Right cardiac atrium (tissue), 5 donors: ENCODE results near the gene LPO. TPM values are rescaled to one million over a fixed set of nuclear protein-coding genes. Genes with fewer than 3 reads are reported as not detected.

Experiments used
- ATAC-seq, 2 donors: fragments of 200-7000 bp; cut with Tn5 transposase; one replicate each; pipeline versions ENCODE4 v1.8.0 to v1.9.1; 2020; ENCODE audit warnings: moderate library complexity in 2 of 2, mild to moderate bottlenecking in 1 of 2
- DNase-seq, 3 donors: peaks; one replicate each; pipeline ENCODE4 v3.0.0-alpha.2; 2020
- H3K27ac ChIP-seq: one replicate; pipeline ENCODE4 v1.5.1; 2013; ENCODE audit warnings: mild to moderate bottlenecking, low read length, control low read depth, moderate library complexity
- H3K27me3 ChIP-seq: one replicate; pipeline ENCODE4 v1.6.1; 2013; ENCODE audit not compliant: control insufficient read depth, insufficient read depth
- H3K4me1 ChIP-seq: one replicate; pipeline ENCODE4 v1.6.1; 2013; ENCODE audit warnings: low read length; ENCODE audit not compliant: control insufficient read depth, insufficient read depth
- H3K4me3 ChIP-seq: one replicate; pipeline ENCODE4 v1.5.1; 2013; ENCODE audit warnings: low read length, control low read depth
- H3K9me3 ChIP-seq: one replicate; pipeline ENCODE4 v1.6.1; 2013; ENCODE audit warnings: low read length; ENCODE audit not compliant: control insufficient read depth
- WGBS: extraction: QIAGEN DNeasy Blood & Tissue Kit; methylation state at CpG from one replicate; pipeline ENCODE4 v1.1.7; 2013; 5-methylcytosine and 5-hydroxymethylcytosine counted together
- intact Hi-C, 4 donors: fragments of 100-400 bp; cut with DNase I; formaldehyde crosslinking; loops; one replicate each; pipeline versions ENCODE4 v1.11.0 to v1.14.0; 2022 to 2023
- polyA plus RNA-seq: library from polyadenylated mRNA; stranded (reverse); fragments of 200-250 nt; gene quantifications from one replicate; pipeline ENCODE4 v1.2.3, GENCODE V29; 2013
- total RNA-seq, 4 donors: library from RNA; stranded (reverse); fragmentation: NEBNext Ultra II Directional; extraction: Animal tissue kit (Norgen Biotek cat#: 25700); gene quantifications; one replicate each; pipeline ENCODE4 v1.2.1, GENCODE V29; 2021
- donor health status: healthy with polysubstance abuse.
- donor health status: DM: no; HTN: yes; CAD: no.
- donor health status: DM: no; HTN: no; CAD: no.
- donor health status: DM: no; HTN: yes; CAD: no; lungs with severe emphysema.
- donor health status: DM: yes; HTN: yes; CAD: no.

The LPO gene
- total and polyA plus RNA-seq, 5 donors, result 0.29 TPM; not detected in 4

DNA sequence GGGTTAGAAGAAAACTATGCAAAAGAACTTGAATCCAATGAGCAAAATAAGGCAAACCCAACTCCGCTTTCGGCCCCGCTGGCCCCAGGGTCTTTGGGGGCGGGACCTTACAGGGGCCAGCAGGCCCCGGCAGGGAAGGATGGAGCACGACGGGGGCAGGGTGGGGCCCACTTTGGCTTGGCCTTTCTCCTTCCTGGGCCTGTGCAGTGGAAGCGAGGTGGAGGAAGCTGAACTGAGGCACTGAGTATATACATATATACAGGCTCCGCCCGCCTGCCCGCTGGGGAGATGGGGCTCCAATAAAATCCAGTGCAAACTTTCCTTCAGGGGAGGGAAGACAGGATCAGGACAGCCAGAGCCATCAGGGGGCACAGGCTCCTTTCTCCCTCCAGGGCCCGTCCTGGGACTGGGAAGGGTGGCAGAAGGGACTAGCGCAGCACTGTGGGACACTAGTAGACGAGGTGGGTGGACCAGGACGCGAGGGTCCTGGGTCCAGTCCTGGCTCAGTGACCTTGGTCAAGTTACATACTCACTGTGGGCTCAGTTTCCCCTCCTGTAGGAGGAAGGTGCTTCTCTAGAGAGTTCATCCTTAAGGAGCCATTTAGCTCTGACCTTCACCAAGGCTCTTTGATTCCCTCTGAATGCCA is 63.2 kb downstream of the LPO start:
- Histone ChIP-seq H3K4me1 (no peaks in the 10 kb centered on the region), H3K9me3 (no peaks in the 10 kb centered on the region), H3K4me3 (no peak overlapping the region), H3K27me3 (no peaks in the 10 kb centered on the region), H3K27ac (no peak overlapping the region)
- DNase-seq (no peak), ATAC-seq (no peak)
- WGBS, result 82% methylated on average over 16 of the region's 16 CpGs
- intact Hi-C loops, result loop anchor here in 1 of 4 donors (10.0 kb wide), 1 partner anchor 143 kb away; no protein-coding TSS in a partner anchor

DNA sequence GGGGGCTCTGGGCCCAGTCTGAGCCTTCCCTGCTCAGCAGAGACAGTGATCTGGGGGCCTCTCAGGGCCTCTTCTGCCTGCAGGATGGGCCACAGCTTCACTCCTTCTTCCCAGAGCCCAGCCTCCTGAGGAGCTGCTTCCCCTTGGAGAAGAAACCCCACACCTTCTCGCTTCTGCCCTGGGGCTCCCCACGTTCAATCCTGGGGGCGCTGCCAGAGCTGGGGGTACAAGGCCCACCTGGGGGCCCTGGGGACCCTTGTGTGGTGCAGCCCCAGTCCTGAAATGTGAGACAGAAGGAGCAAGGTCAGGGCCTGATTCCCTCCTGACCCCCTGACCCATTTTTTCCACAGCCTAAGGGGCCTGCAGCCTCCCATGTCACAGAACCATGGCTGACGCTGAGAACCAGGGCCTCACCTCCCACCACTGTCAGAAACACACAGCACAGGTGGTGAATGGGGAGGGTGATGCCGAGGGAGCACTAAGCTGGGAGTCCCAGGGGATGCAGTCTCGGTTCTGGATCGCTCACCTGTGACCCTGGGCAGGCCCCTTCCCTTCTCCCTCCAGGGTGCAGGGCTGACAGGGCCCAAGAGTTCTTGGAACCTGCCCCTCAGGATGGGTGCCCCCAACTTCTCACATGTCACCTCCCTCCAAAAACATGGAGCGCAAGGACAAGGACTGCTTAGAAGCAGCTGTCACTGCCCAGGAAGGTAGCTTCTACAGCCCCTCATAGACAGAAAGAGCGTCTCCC is 64.0 kb downstream of the LPO start:
- Histone ChIP-seq H3K27ac (no peak overlapping the region), H3K27me3 (no peaks in the 10 kb centered on the region), H3K9me3 (no peaks in the 10 kb centered on the region), H3K4me1 (no peaks in the 10 kb centered on the region), H3K4me3 (no peak overlapping the region)
- no peak for DNase-seq
- 86% methylated on average over 9 of the region's 9 CpGs for WGBS
- intact Hi-C loops, result loop anchor here in 1 of 4 donors (10.0 kb wide), 1 partner anchor 142 kb away; no protein-coding TSS in a partner anchor
- no peak for ATAC-seq

DNA sequence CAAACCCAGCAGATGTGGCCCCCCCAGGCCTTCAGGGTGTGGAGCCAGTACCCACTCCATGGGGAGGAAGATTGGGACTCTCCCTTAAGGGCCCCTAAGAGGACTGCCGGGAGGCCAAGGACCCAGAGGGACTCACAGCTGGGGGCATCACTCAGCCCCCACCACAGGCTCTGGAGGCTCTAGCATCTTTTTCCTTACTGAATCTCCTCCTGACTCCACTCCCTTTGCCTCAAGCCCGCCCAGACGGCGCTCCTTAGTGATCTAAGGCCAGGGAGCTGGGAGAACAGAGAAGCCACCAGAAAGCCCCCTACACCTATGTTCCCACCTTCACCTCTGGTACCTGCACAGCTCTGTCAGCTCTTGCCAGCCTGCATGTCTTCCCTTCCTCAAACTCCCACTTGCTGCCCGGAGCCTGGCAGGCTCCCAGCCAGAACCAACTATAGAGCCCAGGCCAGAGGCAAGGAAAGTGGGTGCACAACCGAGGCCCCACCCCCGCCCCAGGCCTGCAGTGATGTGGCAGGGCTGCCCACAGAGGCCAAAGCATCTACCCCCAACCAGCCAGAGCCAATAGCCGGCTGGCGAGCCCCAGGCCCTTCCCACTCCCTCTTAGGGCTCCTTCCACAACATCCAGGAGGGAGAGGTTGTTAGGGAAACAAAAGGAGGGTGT is 64.7 kb downstream of the LPO start:
- no peak overlapping the region for H3K4me3 ChIP-seq
- no peaks in the 10 kb centered on the region for H3K4me1 ChIP-seq
- WGBS, result 70% methylated on average over 9 of the region's 9 CpGs
- intact Hi-C loops, result loop anchor here in 1 of 4 donors (10.0 kb wide), 1 partner anchor 142 kb away; no protein-coding TSS in a partner anchor
- no peak for DNase-seq
- no peaks in the 10 kb centered on the region for H3K9me3 ChIP-seq
- H3K27ac ChIP-seq, result no peak overlapping the region
- no peaks in the 10 kb centered on the region for H3K27me3 ChIP-seq
- ATAC-seq, result no peak

DNA sequence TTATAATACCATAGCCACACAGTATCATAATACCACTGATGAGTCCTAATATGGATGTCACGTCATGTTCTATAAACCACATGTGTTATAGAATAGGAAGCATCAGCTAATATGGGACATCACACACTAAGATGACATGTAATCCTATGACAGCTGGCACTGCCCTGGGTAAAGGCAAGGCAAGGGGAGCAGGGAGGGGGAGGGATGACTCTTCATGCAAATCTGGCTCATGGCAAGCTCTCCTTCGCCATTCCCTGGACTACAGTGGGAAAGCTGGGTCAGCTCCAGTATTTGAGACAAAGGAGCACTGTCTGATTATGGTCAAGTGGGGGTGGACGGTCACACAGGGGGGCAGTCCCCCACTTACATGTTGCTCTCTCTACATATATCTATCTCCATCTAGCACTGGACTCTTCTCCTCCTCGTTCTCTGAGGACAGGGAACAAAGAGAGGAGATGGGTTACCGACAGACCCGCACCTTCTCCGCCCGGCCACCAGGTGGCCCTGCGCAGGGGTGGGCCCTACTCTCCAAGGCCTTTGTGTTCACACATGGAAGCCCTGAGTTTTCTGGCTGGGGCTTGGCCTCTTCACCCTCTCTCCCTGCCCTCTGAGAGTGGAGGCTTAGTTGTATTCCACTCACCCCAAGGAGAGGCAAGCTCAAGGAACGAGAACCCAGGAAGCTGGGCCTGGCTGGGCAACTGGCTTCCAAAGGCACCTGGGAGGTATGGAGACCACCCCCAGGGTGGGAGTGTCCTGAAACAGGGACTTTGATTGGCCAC is 65.8 kb downstream of the LPO start:
- H3K27ac ChIP-seq, result no peak overlapping the region
- no peak overlapping the region for H3K4me3 ChIP-seq
- ATAC-seq (peak; percentile 37 to 63), DNase-seq (no peak)
- no peaks in the 10 kb centered on the region for H3K4me1 ChIP-seq
- no peaks in the 10 kb centered on the region for H3K9me3 ChIP-seq
- intact Hi-C loops, result loop anchor here in 1 of 4 donors (10.0 kb wide), 1 partner anchor 141 kb away; no protein-coding TSS in a partner anchor
- H3K27me3 ChIP-seq, result no peaks in the 10 kb centered on the region
- WGBS, result 39% methylated on average over 10 of the region's 10 CpGs

DNA sequence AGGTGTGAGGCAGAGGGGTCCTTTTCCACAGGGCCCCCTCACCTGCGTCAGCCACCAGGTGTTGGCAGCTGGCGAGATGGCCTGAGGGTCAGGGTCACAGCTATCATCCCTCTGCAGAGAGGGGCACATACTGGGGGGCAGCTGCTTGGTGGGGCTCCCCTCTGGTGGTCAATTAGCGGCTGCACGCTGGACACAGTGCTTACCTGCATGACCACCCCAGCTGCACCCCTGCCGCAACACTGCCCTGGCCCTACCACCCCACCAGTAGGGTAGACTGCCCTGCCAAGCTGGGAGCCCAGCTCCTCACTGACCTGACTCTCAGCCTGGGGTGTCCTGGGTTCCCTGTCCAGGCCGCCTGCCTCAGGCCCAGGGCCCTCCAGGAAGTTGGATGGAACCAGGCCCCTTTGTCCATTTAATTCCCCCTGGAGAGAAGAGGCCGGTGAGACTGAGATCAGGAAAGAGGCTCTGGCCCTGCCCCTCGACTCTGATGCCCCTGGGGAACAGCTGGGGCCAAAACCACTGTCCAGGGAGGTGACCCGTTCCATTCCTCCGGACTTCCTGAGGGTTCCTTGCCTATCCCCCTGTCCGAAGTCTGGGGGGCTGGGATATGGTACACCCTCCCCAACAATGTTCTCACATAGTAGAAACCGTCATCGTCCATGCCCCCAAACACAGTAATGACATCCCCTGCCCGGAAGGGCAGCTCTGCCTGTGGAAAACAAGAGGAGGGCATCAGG is 66.5 kb downstream of the LPO start:
- ATAC-seq (peak in 1 of 2 donors; percentile 12), DNase-seq (no peak)
- intact Hi-C loops, result loop anchor here in 1 of 4 donors (10.0 kb wide), 1 partner anchor 140 kb away; no protein-coding TSS in a partner anchor
- Histone ChIP-seq H3K4me3 (no peak overlapping the region), H3K4me1 (no peaks in the 10 kb centered on the region), H3K27me3 (no peaks in the 10 kb centered on the region), H3K9me3 (no peaks in the 10 kb centered on the region), H3K27ac (no peak overlapping the region)
- 76% methylated on average over 14 of the region's 14 CpGs for WGBS

DNA sequence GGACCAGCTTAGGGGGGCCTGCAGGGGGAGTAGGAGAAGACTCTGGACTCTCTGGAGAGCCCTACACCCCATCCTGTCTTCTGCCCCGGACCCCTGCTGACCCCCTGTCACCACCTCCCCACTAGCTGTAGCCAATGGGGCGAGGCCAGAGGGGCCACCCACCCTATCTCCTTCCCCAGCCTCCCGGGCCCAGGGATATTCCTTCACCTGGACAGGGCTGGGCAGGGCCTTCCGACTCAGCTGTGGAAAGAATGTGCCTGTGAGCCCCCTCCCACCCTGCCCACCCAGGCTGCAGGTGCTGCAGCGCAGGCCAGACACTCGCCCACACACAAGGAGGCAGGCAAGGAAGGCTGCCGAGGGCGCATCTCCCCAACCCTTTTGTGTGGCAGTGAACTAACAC is 67.2 kb downstream of the LPO start:
- H3K27ac ChIP-seq, result no peak overlapping the region
- no peaks in the 10 kb centered on the region for H3K9me3 ChIP-seq
- 76% methylated on average over 8 of the region's 8 CpGs for WGBS
- H3K27me3 ChIP-seq, result no peaks in the 10 kb centered on the region
- no peak for DNase-seq
- ATAC-seq, result no peak
- H3K4me1 ChIP-seq, result no peaks in the 10 kb centered on the region
- no peak overlapping the region for H3K4me3 ChIP-seq
- intact Hi-C loops, result loop anchor here in 1 of 4 donors (10.0 kb wide), 1 partner anchor 139 kb away; no protein-coding TSS in a partner anchor

DNA sequence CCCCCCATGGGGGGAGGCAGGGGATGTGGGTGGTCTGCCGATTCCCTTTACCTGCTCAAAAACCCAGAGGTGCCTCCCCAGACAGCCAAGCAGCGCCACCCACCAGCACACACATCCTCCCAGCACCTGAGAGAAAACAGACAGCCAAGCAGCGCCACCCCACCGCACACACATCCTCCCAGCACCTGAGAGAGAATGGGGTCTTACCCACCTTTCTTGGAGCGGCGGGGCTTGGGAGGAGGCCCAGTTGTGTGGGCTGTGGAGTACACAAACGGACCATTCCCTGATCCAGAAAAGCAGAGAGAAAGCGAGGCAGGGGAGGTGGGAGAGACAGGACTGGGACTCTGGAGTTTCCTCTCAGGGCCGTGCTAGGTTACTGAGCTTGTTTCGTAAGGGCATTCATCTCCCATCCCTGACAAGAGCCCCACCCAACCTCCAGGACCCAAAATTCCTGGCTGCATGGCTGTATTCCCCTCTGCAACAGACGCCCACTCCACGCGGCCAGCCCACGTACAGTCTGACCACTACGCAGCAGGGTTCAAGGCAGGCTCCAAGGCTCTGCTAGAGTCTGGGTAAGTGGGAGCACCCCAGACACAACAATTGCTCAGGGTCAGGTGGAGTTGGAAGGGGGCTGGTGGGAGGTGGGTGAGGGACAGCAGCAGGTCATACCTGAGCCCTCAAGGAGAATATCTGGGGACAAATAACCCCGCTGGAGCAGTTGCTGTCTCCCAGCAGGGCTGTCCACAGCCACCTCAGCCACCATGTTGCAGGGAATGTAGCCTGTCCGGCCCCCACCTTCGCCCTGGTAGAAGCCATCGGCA is 68.0 kb downstream of the LPO start:
- intact Hi-C loops, result loop anchor here in 1 of 4 donors (10.0 kb wide), 1 partner anchor 138 kb away; no protein-coding TSS in a partner anchor
- Histone ChIP-seq H3K4me3 (no peak overlapping the region), H3K27ac (no peak overlapping the region), H3K9me3 (no peaks in the 10 kb centered on the region), H3K4me1 (no peaks in the 10 kb centered on the region), H3K27me3 (no peaks in the 10 kb centered on the region)
- ATAC-seq, result no peak
- DNase-seq, result no peak
- whole genome bisulfite sequencing, result 83% methylated on average over 19 of the region's 19 CpGs

DNA sequence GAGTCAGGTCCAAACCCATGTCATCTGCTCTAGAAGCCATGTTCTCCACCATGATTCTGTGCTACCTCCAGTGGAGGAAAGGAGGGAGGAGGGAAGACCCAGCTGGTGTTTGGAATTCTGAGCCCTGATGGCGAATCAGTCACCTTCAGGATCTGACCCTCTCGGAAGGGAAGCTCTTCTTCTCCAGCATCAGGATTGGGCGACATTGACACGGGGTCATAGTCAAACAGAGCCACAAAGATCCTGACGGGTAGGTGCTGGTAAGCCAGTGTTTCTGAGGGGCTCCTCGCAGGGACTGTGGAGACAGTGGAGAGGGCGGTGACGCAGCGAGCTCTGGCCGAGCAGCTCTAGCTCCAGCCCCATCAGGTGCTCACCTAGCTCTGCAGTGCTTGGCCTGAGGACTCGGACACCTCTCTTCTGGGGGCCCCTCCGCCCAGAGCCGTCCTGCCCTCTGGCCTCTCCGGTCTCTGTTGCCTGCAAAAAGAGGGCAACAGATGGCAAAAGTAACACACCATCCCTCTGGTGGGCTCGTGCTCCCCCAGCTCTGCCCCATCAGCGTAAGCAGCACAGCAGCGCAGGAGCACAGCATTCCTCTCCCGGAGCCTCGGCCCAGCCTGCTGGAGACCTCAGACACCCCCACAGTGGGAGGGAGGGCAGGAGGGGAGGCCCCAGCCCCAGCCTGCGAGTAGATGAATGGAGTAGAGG is 69.2 kb downstream of the LPO start:
- Histone ChIP-seq H3K4me1 (no peaks in the 10 kb centered on the region), H3K27me3 (no peaks in the 10 kb centered on the region), H3K9me3 (no peaks in the 10 kb centered on the region), H3K27ac (no peak overlapping the region), H3K4me3 (no peak overlapping the region)
- DNase-seq (peak in 1 of 3 donors; percentile 30), ATAC-seq (no peak)
- intact Hi-C loops, result loop anchor here in 1 of 4 donors (10.0 kb wide), 1 partner anchor 137 kb away; no protein-coding TSS in a partner anchor
- 81% methylated on average over 20 of the region's 20 CpGs for WGBS
